ENCODE results near the gene MYRF. TPM values are rescaled to one million over a fixed set of nuclear protein-coding genes. Genes with fewer than 3 reads are reported as not detected.

Gene MYRF
- total and polyA plus RNA-seq, 9 of the 15 experiments (the other 6 are each of a cell fraction or from before 2014, with no cell fraction given) = 2.3 to 25.8 (median 7.1) TPM

DNA sequence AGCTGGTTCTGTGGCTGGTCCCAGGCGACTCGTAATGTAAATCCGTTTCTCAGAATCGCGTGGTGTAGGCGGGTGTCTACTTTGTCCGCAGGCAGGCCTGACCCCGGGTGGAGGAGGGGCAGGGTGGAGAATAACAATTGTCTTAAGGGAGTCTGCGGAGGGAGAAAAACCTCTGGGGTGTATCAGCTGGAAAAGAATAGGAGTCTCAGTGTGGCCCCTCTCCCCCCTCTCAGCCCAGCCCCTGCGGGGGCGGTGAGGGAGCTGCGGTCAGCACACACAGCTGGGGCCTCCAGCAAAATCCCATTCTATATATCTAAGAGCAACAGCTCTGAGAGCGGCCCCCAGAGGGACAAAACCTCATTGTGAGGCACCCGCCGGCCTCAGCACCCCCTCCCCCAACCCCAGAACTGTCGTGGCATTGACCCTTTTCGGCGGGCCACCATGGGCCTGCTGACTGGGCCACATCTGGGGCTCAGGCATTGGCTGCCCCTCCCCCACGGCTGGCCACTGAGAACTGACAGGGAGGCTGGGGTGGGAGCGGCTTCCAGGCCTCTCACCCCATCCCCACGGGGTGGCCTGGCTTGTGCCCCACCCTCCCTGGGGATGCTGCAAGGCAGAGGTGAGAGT lies 2.7 kb upstream of the MYRF start (continued):
- TF ChIP-seq, protein P1, sequence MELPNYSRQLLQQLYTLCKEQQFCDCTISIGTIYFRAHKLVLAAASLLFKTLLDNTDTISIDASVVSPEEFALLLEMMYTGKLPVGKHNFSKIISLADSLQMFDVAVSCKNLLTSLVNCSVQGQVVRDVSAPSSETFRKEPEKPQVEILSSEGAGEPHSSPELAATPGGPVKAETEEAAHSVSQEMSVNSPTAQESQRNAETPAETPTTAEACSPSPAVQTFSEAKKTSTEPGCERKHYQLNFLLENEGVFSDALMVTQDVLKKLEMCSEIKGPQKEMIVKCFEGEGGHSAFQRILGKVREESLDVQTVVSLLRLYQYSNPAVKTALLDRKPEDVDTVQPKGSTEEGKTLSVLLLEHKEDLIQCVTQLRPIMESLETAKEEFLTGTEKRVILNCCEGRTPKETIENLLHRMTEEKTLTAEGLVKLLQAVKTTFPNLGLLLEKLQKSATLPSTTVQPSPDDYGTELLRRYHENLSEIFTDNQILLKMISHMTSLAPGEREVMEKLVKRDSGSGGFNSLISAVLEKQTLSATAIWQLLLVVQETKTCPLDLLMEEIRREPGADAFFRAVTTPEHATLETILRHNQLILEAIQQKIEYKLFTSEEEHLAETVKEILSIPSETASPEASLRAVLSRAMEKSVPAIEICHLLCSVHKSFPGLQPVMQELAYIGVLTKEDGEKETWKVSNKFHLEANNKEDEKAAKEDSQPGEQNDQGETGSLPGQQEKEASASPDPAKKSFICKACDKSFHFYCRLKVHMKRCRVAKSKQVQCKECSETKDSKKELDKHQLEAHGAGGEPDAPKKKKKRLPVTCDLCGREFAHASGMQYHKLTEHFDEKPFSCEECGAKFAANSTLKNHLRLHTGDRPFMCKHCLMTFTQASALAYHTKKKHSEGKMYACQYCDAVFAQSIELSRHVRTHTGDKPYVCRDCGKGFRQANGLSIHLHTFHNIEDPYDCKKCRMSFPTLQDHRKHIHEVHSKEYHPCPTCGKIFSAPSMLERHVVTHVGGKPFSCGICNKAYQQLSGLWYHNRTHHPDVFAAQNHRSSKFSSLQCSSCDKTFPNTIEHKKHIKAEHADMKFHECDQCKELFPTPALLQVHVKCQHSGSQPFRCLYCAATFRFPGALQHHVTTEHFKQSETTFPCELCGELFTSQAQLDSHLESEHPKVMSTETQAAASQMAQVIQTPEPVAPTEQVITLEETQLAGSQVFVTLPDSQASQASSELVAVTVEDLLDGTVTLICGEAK (IDR thresholded peaks at IDR 0.05) = 0 out of 2 replicates have a peak, but pooled peaks have one; percentile 4
- TF ChIP-seq, protein P1 (CRISPR knock-in tag; IDR thresholded peaks at IDR 0.05) = no peak
- TF ChIP-seq ARID1B (IDR thresholded peaks at IDR 0.05) = peak; percentile 85
- TF ChIP-seq NCOA2 (IDR thresholded peaks at IDR 0.05; ENCODE audit: partially characterized antibody in 2 of 2) = no peak
- TF ChIP-seq, protein P2, sequence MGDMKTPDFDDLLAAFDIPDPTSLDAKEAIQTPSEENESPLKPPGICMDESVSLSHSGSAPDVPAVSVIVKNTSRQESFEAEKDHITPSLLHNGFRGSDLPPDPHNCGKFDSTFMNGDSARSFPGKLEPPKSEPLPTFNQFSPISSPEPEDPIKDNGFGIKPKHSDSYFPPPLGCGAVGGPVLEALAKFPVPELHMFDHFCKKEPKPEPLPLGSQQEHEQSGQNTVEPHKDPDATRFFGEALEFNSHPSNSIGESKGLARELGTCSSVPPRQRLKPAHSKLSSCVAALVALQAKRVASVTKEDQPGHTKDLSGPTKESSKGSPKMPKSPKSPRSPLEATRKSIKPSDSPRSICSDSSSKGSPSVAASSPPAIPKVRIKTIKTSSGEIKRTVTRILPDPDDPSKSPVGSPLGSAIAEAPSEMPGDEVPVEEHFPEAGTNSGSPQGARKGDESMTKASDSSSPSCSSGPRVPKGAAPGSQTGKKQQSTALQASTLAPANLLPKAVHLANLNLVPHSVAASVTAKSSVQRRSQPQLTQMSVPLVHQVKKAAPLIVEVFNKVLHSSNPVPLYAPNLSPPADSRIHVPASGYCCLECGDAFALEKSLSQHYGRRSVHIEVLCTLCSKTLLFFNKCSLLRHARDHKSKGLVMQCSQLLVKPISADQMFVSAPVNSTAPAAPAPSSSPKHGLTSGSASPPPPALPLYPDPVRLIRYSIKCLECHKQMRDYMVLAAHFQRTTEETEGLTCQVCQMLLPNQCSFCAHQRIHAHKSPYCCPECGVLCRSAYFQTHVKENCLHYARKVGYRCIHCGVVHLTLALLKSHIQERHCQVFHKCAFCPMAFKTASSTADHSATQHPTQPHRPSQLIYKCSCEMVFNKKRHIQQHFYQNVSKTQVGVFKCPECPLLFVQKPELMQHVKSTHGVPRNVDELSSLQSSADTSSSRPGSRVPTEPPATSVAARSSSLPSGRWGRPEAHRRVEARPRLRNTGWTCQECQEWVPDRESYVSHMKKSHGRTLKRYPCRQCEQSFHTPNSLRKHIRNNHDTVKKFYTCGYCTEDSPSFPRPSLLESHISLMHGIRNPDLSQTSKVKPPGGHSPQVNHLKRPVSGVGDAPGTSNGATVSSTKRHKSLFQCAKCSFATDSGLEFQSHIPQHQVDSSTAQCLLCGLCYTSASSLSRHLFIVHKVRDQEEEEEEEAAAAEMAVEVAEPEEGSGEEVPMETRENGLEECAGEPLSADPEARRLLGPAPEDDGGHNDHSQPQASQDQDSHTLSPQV (IDR thresholded peaks at IDR 0.05) = peak; percentile 65; the same call in 1 of the 2 replicates
- TF ChIP-seq, protein P3, sequence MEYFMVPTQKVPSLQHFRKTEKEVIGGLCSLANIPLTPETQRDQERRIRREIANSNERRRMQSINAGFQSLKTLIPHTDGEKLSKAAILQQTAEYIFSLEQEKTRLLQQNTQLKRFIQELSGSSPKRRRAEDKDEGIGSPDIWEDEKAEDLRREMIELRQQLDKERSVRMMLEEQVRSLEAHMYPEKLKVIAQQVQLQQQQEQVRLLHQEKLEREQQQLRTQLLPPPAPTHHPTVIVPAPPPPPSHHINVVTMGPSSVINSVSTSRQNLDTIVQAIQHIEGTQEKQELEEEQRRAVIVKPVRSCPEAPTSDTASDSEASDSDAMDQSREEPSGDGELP (CRISPR knock-in tag; IDR thresholded peaks at IDR 0.05; ENCODE audit: borderline replicate concordance) = peak; percentile 99
- TF ChIP-seq DPF2 (IDR thresholded peaks at IDR 0.05) = peak; percentile 74; the same call in 1 of the 2 replicates
- TF ChIP-seq, protein P4, sequence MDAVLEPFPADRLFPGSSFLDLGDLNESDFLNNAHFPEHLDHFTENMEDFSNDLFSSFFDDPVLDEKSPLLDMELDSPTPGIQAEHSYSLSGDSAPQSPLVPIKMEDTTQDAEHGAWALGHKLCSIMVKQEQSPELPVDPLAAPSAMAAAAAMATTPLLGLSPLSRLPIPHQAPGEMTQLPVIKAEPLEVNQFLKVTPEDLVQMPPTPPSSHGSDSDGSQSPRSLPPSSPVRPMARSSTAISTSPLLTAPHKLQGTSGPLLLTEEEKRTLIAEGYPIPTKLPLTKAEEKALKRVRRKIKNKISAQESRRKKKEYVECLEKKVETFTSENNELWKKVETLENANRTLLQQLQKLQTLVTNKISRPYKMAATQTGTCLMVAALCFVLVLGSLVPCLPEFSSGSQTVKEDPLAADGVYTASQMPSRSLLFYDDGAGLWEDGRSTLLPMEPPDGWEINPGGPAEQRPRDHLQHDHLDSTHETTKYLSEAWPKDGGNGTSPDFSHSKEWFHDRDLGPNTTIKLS (IDR thresholded peaks at IDR 0.05; ENCODE audit: borderline replicate concordance, low read depth) = 0 out of 2 replicates have a peak, but pooled peaks have one; percentile 29
- TF ChIP-seq ZNF766 (CRISPR knock-in tag; conservative IDR thresholded peaks at IDR 0.05) = peak; percentile 54; the same call in 1 of the 2 replicates
- TF ChIP-seq MTA3 (IDR thresholded peaks at IDR 0.05; ENCODE audit: borderline replicate concordance) = 0 out of 2 replicates have a peak, but pooled peaks have one; percentile 32
- peak; percentile 43; the same call in 1 of the 2 replicates for TF ChIP-seq NFIC (IDR thresholded peaks at IDR 0.05)

Data from K562 (cell line).